Muscle of leg (tissue), 11 donors: ENCODE data around the gene DLL4. TPM values are rescaled to one million over a fixed set of nuclear protein-coding genes. Genes with fewer than 3 reads are reported as not detected.
A peak's percentile ranks its signal among the peaks of the same experiment; 100 is the strongest.

Source experiments
- DNase-seq: peaks from one replicate; pipeline ENCODE4 v3.0.0; 2013
- H3K27ac ChIP-seq: one replicate; pipeline ENCODE4 v1.5.1; 2013; ENCODE audit warnings: mild to moderate bottlenecking, low read length, control low read depth
- H3K27me3 ChIP-seq: one replicate; pipeline ENCODE4 v1.6.1; 2013; ENCODE audit warnings: low read length; ENCODE audit not compliant: control insufficient read depth, insufficient read depth
- H3K36me3 ChIP-seq: one replicate; pipeline ENCODE4 v1.6.1; 2013; ENCODE audit warnings: low read length; ENCODE audit not compliant: control insufficient read depth, insufficient read depth
- H3K4me1 ChIP-seq: one replicate; pipeline ENCODE4 v1.6.1; 2013; ENCODE audit warnings: low read length; ENCODE audit not compliant: control insufficient read depth, insufficient read depth
- H3K4me3 ChIP-seq: one replicate; pipeline ENCODE4 v1.5.1; 2013; ENCODE audit warnings: low read length, control low read depth
- H3K9me3 ChIP-seq: replicated peaks from 2 replicates; pipeline ENCODE4 v1.6.1; 2013; ENCODE audit warnings: low read depth, low read length; ENCODE audit not compliant: control insufficient read depth
- WGBS: methylation state at CpG from one replicate; pipeline ENCODE4 v1.1.5; 2013; ENCODE audit warnings: missing lambda C conversion rate; ENCODE audit not compliant: insufficient coverage; 5-methylcytosine and 5-hydroxymethylcytosine counted together
- polyA plus RNA-seq, 8 donors: library from polyadenylated mRNA; unstranded; fragments of 120-200 nt; gene quantifications; one replicate each; pipeline versions ENCODE4 v1.2.1 to v1.2.3, GENCODE V29; 2013; ENCODE audit warnings: inconsistent platforms in 1 of 8, low replicate concordance in 1 of 8; ENCODE audit not compliant: insufficient read length in 8 of 8, insufficient read depth in 1 of 8
- total RNA-seq: library from RNA; stranded (reverse); fragments of 120-200 nt; gene quantifications from one replicate; pipeline ENCODE4 v1.2.4, GENCODE V29; 2013

Gene DLL4
- total and polyA plus RNA-seq, 9 donors = 8.7 to 17.9 (median 11.7) TPM

DNA sequence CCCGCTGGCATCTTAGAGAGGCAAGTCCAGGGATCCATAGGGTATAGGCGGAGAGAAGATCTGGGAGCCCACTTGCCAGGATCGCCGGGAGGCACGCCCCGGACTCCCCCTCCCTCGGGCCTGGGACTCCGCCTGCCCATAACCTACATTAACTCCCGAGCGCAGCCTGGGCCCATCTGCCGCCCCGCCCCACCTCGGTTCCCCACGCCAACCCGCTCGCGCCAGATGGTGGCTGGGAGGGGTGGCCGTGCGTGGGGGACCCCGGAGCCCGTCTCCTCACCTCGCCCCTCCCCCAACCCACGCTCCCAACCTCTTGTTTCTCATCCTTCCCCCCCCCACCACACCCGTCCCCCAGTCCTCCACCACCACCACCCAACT lies 1.7 kb upstream of the DLL4 start:
- DNase-seq = peak; percentile 32

DNA sequence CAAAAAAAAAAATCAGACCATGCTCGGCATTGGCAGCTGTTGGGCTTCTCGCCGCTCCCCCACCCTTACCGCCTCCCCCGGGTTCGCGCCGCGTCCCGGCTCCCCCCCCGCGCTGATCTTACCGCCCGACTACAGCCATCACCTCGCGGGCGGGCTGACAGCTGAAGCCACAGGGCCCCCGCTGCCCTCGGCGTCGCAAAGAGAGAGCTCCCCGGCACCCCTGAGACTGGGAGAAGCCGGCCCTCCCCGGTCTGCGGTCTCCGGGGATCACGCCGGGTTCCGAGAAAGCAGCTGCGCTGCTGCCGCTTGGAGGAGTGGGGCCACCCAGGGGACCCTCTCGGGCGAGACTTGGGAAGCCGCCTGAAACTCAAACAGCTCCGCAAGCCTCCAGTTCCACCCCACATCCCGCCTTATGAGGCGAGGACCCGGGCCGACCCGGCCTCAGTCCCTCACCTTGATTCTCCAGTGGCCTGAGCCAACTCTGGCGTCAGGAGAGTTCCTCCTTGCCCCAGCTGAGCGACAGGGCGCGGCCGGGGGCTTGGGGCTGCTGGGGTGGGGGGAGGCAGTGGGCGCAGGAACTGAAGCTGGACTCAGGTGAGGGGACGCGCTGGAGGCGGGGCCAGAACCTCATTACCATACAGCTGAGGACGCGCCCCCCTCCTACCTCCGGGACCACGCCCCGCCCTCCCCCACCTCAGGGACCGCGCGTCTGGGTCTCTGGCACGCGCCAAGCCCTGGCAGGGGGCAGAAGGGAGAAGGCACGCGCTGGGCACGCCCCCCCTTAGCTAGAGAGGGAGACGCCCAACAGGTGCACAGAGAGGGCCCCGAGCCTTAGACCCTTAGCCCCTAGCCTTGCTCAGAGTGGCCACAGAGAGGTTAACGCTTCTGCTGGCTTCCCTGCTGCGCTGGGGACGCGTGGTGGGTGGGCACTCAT lies 1.0 kb upstream of the DLL4 start:
- Histone ChIP-seq H3K27ac (peak overlapping the region; percentile 47), H3K9me3 (no peaks in the 10 kb centered on the region), H3K4me3 (peak overlapping the region; percentile 53), H3K27me3 (peaks cover 82% of the 10 kb centered on the region), H3K36me3 (peaks cover 4% of the 10 kb centered on the region), H3K4me1 (peaks cover 74% of the 10 kb centered on the region)
- DNase-seq = peak; percentile 28
- WGBS = 1% methylated on average over 42 of the region's 68 CpGs

More for the DNA sequence above, 1.7 kb upstream of the DLL4 start:
- 6% methylated on average over 15 of the region's 24 CpGs for WGBS
- peaks cover 4% of the 10 kb centered on the region for H3K36me3 ChIP-seq
- peaks cover 79% of the 10 kb centered on the region for H3K27me3 ChIP-seq
- no peak overlapping the region for H3K27ac ChIP-seq
- no peaks in the 10 kb centered on the region for H3K9me3 ChIP-seq
- H3K4me1 ChIP-seq = peaks cover 75% of the 10 kb centered on the region
- no peak overlapping the region for H3K4me3 ChIP-seq

DNA sequence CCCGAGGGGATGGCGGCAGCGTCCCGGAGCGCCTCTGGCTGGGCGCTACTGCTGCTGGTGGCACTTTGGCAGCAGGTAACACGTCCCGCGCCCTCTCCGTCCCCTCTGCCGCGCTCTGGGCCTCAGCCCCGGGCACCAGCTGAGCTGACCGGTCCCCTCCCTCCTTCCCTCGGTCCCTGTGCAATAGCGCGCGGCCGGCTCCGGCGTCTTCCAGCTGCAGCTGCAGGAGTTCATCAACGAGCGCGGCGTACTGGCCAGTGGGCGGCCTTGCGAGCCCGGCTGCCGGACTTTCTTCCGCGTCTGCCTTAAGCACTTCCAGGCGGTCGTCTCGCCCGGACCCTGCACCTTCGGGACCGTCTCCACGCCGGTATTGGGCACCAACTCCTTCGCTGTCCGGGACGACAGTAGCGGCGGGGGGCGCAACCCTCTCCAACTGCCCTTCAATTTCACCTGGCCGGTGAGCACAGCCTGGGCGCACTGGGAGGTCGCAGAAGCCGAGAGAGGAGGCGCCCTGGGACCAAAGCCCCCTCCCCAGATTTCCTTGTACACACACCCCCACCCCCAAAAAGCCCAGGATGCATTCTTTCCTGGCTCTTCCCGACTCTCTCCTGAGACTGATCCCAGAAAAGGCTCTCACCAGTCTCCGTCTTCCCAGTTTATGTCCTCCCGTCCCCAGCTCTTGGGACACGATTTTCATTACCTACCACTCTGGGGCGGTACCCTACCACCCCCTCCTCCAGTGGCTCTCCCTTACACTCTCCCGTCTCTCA lies 705 bp downstream of the DLL4 start:
- H3K4me3 ChIP-seq = peak overlapping the region; percentile 53
- H3K4me1 ChIP-seq = peaks cover 63% of the 10 kb centered on the region
- H3K27me3 ChIP-seq = peaks cover 79% of the 10 kb centered on the region
- peak overlapping the region; percentile 60 for H3K27ac ChIP-seq
- H3K9me3 ChIP-seq = no peaks in the 10 kb centered on the region
- under 1% methylated on average over 56 of the region's 56 CpGs for WGBS
- peaks cover 5% of the 10 kb centered on the region for H3K36me3 ChIP-seq
- DNase-seq = peak; percentile 85

DNA sequence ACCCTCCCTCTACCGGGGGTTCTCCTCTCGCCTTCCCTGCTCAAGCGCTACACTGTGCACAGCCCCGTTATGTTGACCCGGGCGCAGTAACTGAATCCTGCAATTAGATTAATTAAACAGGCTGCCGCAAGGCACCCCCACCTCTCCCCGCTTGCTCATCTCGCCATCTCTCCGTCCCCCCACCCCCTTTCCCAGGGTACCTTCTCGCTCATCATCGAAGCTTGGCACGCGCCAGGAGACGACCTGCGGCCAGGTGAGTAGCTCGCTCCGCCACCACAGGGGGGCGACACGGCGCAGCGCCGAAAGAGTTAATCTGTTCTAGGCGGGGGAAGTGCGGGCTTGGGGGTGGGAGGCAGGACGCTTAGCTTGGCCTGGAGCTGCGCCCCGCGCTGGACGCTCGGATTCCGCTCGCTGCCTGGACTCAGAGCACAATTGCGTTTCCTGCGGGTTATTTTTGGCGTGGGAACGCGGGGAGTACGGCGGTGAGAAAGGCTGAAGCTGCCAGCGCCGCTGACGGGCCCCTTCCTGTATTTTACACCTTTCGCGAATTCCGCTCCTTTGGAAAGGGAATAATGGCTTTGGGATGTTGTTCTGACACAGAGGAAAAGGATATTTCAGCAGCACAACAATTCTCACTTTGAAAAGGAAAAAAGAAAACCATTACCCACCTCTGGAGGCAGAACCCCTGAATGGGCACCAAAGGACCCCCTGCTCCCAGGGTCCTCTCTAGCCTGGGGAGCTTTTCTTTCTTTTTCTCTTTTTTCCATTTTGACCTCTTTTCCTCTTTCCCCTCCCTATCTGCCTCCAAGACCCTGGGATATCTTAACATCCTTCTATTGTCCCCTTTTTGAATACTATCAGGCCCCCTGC lies 1.5 kb downstream of the DLL4 start:
- DNase-seq = peak; percentile 78
- H3K9me3 ChIP-seq = no peaks in the 10 kb centered on the region
- peaks cover 8% of the 10 kb centered on the region for H3K36me3 ChIP-seq
- H3K4me1 ChIP-seq = peaks cover 59% of the 10 kb centered on the region
- peak overlapping the region; percentile 53 for H3K4me3 ChIP-seq
- H3K27ac ChIP-seq = peak overlapping the region; percentile 70
- peaks cover 71% of the 10 kb centered on the region for H3K27me3 ChIP-seq
- WGBS = under 1% methylated on average over 36 of the region's 46 CpGs

DNA sequence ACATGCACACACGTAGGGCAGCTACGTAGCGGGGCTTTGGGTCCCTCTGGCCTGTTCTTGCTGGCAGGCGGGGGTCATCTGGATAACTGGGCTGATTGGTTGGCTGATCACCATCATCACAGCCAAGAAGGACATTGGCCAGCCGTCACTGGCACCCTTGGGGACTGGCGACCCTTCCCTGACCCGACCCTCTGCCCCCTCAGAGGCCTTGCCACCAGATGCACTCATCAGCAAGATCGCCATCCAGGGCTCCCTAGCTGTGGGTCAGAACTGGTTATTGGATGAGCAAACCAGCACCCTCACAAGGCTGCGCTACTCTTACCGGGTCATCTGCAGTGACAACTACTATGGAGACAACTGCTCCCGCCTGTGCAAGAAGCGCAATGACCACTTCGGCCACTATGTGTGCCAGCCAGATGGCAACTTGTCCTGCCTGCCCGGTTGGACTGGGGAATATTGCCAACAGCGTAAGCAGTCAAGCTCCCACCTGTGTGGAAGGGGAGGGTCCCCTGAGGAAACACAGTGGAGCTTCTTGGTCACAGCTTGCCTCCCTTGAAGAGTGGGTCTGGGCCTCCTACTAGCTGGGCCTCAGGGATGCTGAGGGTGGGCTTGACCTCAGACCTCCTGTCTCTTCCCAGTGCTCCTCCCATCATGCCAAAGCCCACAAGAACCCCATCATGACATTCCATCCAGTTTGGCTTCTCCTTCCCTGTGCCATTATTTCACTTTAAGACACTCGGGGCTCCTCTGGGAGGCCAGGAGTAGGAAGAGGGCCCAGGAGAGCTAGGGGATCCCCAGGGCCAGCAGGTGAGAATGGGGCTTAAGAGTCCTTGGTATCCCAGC lies 2.4 kb downstream of the DLL4 start:
- Histone ChIP-seq H3K4me1 (peaks cover 50% of the 10 kb centered on the region), H3K9me3 (no peaks in the 10 kb centered on the region), H3K36me3 (peaks cover 8% of the 10 kb centered on the region), H3K27me3 (peaks cover 62% of the 10 kb centered on the region), H3K4me3 (peak overlapping the region; percentile 53), H3K27ac (peak overlapping the region; percentile 70)
- no peak for DNase-seq
- WGBS = 79% methylated on average over 10 of the region's 16 CpGs

DNA sequence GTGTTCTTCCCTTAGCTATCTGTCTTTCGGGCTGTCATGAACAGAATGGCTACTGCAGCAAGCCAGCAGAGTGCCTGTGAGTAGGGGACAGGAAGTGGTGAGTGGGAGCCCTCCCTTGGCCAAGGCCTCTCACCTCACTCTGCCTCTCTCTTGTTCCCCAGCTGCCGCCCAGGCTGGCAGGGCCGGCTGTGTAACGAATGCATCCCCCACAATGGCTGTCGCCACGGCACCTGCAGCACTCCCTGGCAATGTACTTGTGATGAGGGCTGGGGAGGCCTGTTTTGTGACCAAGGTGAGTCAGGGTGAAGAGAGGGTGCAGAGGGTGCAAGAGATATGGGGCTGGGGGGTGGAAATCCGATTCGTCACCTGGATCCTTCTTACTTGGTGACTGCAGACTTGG lies 3.0 kb downstream of the DLL4 start:
- Histone ChIP-seq H3K4me3 (peak overlapping the region; percentile 53), H3K27ac (no peak overlapping the region), H3K36me3 (peaks cover 8% of the 10 kb centered on the region), H3K9me3 (no peaks in the 10 kb centered on the region), H3K27me3 (peaks cover 56% of the 10 kb centered on the region), H3K4me1 (peaks cover 46% of the 10 kb centered on the region)
- WGBS = 70% methylated on average over 3 of the region's 8 CpGs
- DNase-seq = no peak

DNA sequence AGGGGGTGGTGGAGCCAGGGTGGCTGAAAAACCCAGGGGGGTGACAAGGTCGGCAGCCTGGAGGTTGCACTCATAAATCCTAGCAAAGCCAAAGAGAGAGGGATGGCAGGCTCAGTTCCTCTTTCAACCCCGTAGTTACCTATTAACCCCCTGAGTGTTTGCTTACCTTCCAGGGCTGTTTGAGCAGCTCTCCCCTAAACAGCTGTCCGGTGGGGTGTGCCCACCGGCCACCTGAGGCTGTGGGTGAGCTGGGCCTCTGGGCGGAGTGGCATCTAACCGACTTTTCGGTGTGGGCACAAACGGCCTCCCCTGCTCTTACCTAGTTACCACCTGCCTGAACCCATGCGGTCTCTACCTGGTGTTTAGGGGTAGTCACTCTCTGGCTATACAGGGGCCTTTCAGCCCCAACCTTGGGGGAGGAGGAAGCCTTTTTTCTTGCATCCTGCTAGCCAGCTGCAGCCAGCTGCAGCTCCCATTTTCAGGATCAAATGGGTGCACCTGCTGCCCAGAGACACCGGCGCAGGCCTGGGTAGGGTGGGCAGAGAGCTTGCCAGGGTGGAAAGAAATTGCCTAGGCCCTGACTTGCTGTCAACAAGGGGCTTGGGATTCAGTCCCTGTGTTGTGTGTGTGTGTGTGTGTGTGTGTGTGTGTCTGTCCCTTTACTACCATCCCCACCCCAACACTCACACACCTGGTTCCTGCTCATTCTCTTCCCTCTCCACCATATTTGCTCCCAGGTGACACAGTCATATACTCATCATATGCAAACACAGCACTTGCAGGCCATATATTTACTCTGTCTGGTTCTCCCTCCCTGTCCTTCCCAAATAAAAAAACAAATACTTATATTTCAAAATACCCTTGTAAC lies 3.7 kb downstream of the DLL4 start:
- no peak overlapping the region for H3K27ac ChIP-seq
- no peaks in the 10 kb centered on the region for H3K9me3 ChIP-seq
- WGBS = 44% methylated on average over 4 of the region's 11 CpGs
- peak overlapping the region; percentile 53 for H3K4me3 ChIP-seq
- peaks cover 44% of the 10 kb centered on the region for H3K4me1 ChIP-seq
- DNase-seq = no peak
- H3K27me3 ChIP-seq = peaks cover 49% of the 10 kb centered on the region
- H3K36me3 ChIP-seq = peaks cover 8% of the 10 kb centered on the region

DNA sequence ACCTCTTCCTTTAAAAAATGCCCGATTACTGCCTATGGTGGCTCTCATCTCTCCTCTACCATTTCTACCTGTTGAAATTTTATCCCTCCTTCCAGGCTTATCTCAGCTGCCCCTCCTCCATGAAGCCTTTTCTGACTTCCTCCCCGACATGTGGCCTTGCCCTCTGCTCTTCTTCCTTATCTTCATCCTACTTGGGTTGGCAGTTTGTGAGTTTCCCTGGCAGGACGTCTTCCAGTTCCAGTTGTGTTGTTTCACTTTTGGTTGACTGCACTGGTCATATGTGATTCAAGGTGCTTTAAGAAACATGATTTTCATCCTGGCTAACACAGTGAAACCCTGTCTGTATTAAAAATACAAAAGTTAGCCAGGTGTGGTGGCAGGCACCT lies 4.4 kb downstream of the DLL4 start:
- Histone ChIP-seq H3K4me1 (peaks cover 38% of the 10 kb centered on the region), H3K27ac (no peak overlapping the region), H3K27me3 (peaks cover 43% of the 10 kb centered on the region), H3K9me3 (no peaks in the 10 kb centered on the region), H3K4me3 (no peak overlapping the region), H3K36me3 (peaks cover 8% of the 10 kb centered on the region)
- WGBS = 95% methylated on average over 1 of the region's 3 CpGs
- DNase-seq = no peak
